ENCODE data around the gene SIMC1.

Gene SIMC1

GRCh38 chr5:176342158-176342483 is 103.9 kb downstream of the SIMC1 start:
- TF ChIP-seq CTCF (IDR thresholded peaks at IDR 0.05; ENCODE audit: low read depth, low read length) = no peak
- Histone ChIP-seq H3K9me3 (ENCODE audit: severe bottlenecking) (no peaks in the 10 kb centered on the region), H3K36me3 (peaks cover 38% of the 10 kb centered on the region), H3K27ac (no peak overlapping the region), H3K27me3 (ENCODE audit: insufficient read depth, low read depth, severe bottlenecking) (no peaks in the 10 kb centered on the region), H3K4me3 (ENCODE audit: low read depth, low read length) (no peak overlapping the region)
- DNase-seq = no peak

- DNase-seq = no peak
- Histone ChIP-seq H3K9me3 (ENCODE audit: severe bottlenecking) (no peaks in the 10 kb centered on the region), H3K27me3 (ENCODE audit: insufficient read depth, low read depth, severe bottlenecking) (no peaks in the 10 kb centered on the region), H3K27ac (no peak overlapping the region), H3K36me3 (peaks cover 40% of the 10 kb centered on the region), H3K4me3 (ENCODE audit: low read depth, low read length) (no peak overlapping the region)
- no peak for TF ChIP-seq CTCF (IDR thresholded peaks at IDR 0.05; ENCODE audit: low read depth, low read length)
These were observed 104.7 kb downstream of the SIMC1 start for GRCh38 chr5:176342766-176343458.

- Histone ChIP-seq H3K36me3 (peaks cover 85% of the 10 kb centered on the region), H3K9me3 (ENCODE audit: severe bottlenecking) (no peaks in the 10 kb centered on the region), H3K27me3 (ENCODE audit: insufficient read depth, low read depth, severe bottlenecking) (no peaks in the 10 kb centered on the region), H3K27ac (no peak overlapping the region), H3K4me3 (ENCODE audit: low read depth, low read length) (no peak overlapping the region)
- TF ChIP-seq CTCF (IDR thresholded peaks at IDR 0.05; ENCODE audit: low read depth, low read length) = no peak
- no peak for DNase-seq
These were observed 112.2 kb downstream of the SIMC1 start for GRCh38 chr5:176350416-176350815.

- TF ChIP-seq CTCF (IDR thresholded peaks at IDR 0.05; ENCODE audit: low read depth, low read length) = no peak
- peaks cover 86% of the 10 kb centered on the region for H3K36me3 ChIP-seq
- H3K27ac ChIP-seq = no peak overlapping the region
- DNase-seq = no peak
- no peak overlapping the region for H3K4me3 ChIP-seq (ENCODE audit: low read depth, low read length)
- H3K27me3 ChIP-seq (ENCODE audit: insufficient read depth, low read depth, severe bottlenecking) = no peaks in the 10 kb centered on the region
- no peaks in the 10 kb centered on the region for H3K9me3 ChIP-seq (ENCODE audit: severe bottlenecking)
These were observed 114.1 kb downstream of the SIMC1 start for GRCh38 chr5:176352116-176352878.

- no peak overlapping the region for H3K4me3 ChIP-seq (ENCODE audit: low read depth, low read length)
- H3K9me3 ChIP-seq (ENCODE audit: severe bottlenecking) = no peaks in the 10 kb centered on the region
- H3K27ac ChIP-seq = no peak overlapping the region
- H3K27me3 ChIP-seq (ENCODE audit: insufficient read depth, low read depth, severe bottlenecking) = no peaks in the 10 kb centered on the region
- TF ChIP-seq CTCF (IDR thresholded peaks at IDR 0.05; ENCODE audit: low read depth, low read length) = no peak
- peaks cover 84% of the 10 kb centered on the region for H3K36me3 ChIP-seq
- no peak for DNase-seq
These were observed 115.3 kb downstream of the SIMC1 start for GRCh38 chr5:176353533-176353932.
